CD4-positive, CD25-positive, alpha-beta regulatory T cell (primary cell): ENCODE data around the gene GRIA2. TPM values are rescaled to one million over a fixed set of nuclear protein-coding genes. Genes with fewer than 3 reads are reported as not detected.

Source experiments
- ATAC-seq, 2 donors: fragments of 150-1000 bp; cut with Tn5 transposase; one replicate each; pipeline ENCODE4 v1.10.0; 2021; ENCODE audit warnings: low read depth in 2 of 2, moderate number of reproducible peaks in 2 of 2, moderate library complexity in 1 of 2
- DNase-seq, 3 donors: peaks; one replicate each; pipeline versions ENCODE4 v3.0.0 to v3.0.0-alpha.2; 2012 to 2022; ENCODE audit warnings: mixed read lengths in 1 of 3
- H3K27ac ChIP-seq: one replicate; pipeline ENCODE4 v1.7.0; 2013; ENCODE audit warnings: mild to moderate bottlenecking, low read length; ENCODE audit not compliant: insufficient read depth, poor library complexity, severe bottlenecking
- H3K27me3 ChIP-seq: one replicate; pipeline ENCODE4 v1.7.0; 2013; ENCODE audit warnings: low read length; ENCODE audit not compliant: control insufficient read depth, insufficient read depth
- H3K36me3 ChIP-seq: one replicate; pipeline ENCODE4 v1.7.0; 2013; ENCODE audit warnings: mild to moderate bottlenecking, low read length, moderate library complexity; ENCODE audit not compliant: control insufficient read depth, insufficient read depth
- H3K4me1 ChIP-seq: 2 replicates; pipeline ENCODE4 v1.7.0; 2013; ENCODE audit warnings: mild to moderate bottlenecking, low read length; ENCODE audit not compliant: insufficient read depth, control insufficient read depth, poor library complexity, severe bottlenecking
- H3K4me3 ChIP-seq: one replicate; pipeline ENCODE4 v1.7.0; 2013; ENCODE audit warnings: low read depth, mild to moderate bottlenecking, low read length, moderate library complexity
- H3K9me3 ChIP-seq, 2 experiments: 1 replicate in 1 of 2; 2 replicates in 1 of 2; pipeline ENCODE4 v1.7.0; 2013; ENCODE audit warnings: low read length in 2 of 2, mild to moderate bottlenecking in 1 of 2, moderate library complexity in 1 of 2; ENCODE audit not compliant: control insufficient read depth in 2 of 2
- H3K27ac Mint-ChIP-seq, 3 donors: one replicate each; pipeline ENCODE4 v1.8.0; 2020 to 2022; ENCODE audit warnings: mild to moderate bottlenecking in 3 of 3, mixed read lengths in 3 of 3, moderate library complexity in 2 of 3
- H3K27me3 Mint-ChIP-seq: one replicate; pipeline ENCODE4 v1.8.0; 2022; ENCODE audit warnings: mild to moderate bottlenecking, mixed read lengths
- H3K36me3 Mint-ChIP-seq: one replicate; pipeline ENCODE4 v1.8.0; 2020; ENCODE audit warnings: mixed read lengths
- H3K4me1 Mint-ChIP-seq, 4 donors: one replicate each; pipeline ENCODE4 v1.8.0; 2020 to 2022; ENCODE audit warnings: mixed read lengths in 4 of 4, mild to moderate bottlenecking in 1 of 4
- H3K4me3 Mint-ChIP-seq, 4 donors: one replicate each; pipeline ENCODE4 v1.8.0; 2020 to 2022; ENCODE audit warnings: mild to moderate bottlenecking in 4 of 4, mixed read lengths in 4 of 4, moderate library complexity in 3 of 4
- H3K9me3 Mint-ChIP-seq, 7 donors: one replicate each; pipeline ENCODE4 v1.8.0; 2020 to 2022; ENCODE audit warnings: mixed read lengths in 7 of 7, mild to moderate bottlenecking in 3 of 7, moderate library complexity in 2 of 7
- polyA plus RNA-seq, 4 donors: library from polyadenylated mRNA; unstranded; fragments of 300-500 nt; fragmentation: Illumina TruSeq; gene quantifications; one replicate each; pipeline ENCODE4 v1.2.3, GENCODE V29; 2021
- total RNA-seq: library from RNA; stranded (reverse); gene quantifications from one replicate; pipeline ENCODE4 v1.2.3, GENCODE V29; 2022

The GRIA2 gene
- total and polyA plus RNA-seq, 5 donors from 2014 or later: not detected

DNA sequence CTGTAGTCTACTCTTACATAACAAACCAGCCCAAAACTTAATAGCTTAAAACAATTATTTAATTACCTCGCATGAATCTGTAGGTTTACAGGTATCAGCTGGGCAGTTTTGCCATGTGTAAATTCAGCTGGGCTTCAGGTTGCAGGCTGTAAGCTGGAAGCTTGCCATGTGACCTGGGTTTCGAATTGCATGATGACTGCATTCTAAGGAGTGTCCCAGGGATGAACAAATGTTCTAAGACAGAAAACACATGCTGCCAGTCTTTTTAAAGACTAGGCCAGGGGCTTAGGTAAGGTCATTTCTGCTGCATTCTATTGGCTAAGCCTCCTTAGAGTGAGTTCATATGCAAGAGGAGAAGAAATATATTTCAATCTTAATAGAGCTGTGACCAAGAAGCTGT lies 44.8 kb downstream of the GRIA2 start:
- DNase-seq: no peak
- no peaks in the 10 kb centered on the region for H3K36me3 Mint-ChIP-seq
- H3K9me3 ChIP-seq: peaks cover 0 to 7% of the 10 kb centered on the region in 2 experiments
- no peaks in the 10 kb centered on the region for H3K27me3 Mint-ChIP-seq
- H3K27me3 ChIP-seq: no peaks in the 10 kb centered on the region
- no peak for ATAC-seq
- H3K4me3 Mint-ChIP-seq: no peak overlapping the region
- H3K4me3 ChIP-seq: no peak overlapping the region
- no peak overlapping the region for H3K27ac Mint-ChIP-seq
- H3K4me1 Mint-ChIP-seq: no peaks in the 10 kb centered on the region
- H3K27ac ChIP-seq: no peak overlapping the region
- no peaks in the 10 kb centered on the region for H3K4me1 ChIP-seq
- H3K36me3 ChIP-seq: no peaks in the 10 kb centered on the region
- peaks cover 0 to 17% (median 5%) of the 10 kb centered on the region in 7 donors for H3K9me3 Mint-ChIP-seq

DNA sequence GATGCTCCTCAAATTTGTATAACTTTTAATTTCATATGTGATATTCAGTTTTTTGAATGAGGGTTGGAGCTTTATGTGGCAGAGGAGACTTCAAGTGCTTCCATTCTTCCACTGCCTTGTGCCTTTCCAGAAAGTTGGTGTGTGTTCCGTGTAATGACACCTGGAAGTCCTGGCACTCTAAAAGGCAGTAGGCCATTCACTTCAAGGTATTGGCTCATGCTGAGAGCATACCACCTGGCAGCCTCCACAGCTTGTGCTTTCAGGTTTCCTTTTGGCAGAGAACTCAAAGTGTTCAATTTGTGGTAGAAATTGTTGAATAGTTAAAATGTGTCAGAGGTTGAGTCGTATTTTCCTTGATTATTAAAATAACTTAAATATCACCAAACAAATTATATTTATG lies 49.6 kb downstream of the GRIA2 start:
- no peak overlapping the region for H3K4me3 ChIP-seq
- Mint-ChIP-seq H3K27me3 (no peaks in the 10 kb centered on the region), H3K36me3 (no peaks in the 10 kb centered on the region), H3K4me3 (no peak overlapping the region), H3K9me3 (peaks cover 2 to 23% (median 8%) of the 10 kb centered on the region in 7 donors), H3K27ac (no peak overlapping the region), H3K4me1 (no peaks in the 10 kb centered on the region)
- H3K27me3 ChIP-seq: no peaks in the 10 kb centered on the region
- H3K27ac ChIP-seq: no peak overlapping the region
- ATAC-seq (no peak), DNase-seq (no peak)
- no peaks in the 10 kb centered on the region for H3K4me1 ChIP-seq
- H3K9me3 ChIP-seq: no peaks in the 10 kb centered on the region
- no peaks in the 10 kb centered on the region for H3K36me3 ChIP-seq

- no peaks in the 10 kb centered on the region for H3K9me3 ChIP-seq
- Mint-ChIP-seq H3K27me3 (no peaks in the 10 kb centered on the region), H3K4me3 (no peak overlapping the region), H3K36me3 (no peaks in the 10 kb centered on the region), H3K27ac (no peak overlapping the region), H3K4me1 (no peaks in the 10 kb centered on the region), H3K9me3 (peaks cover 2 to 23% (median 8%) of the 10 kb centered on the region in 7 donors)
- H3K27ac ChIP-seq: no peak overlapping the region
- H3K27me3 ChIP-seq: no peaks in the 10 kb centered on the region
- H3K36me3 ChIP-seq: no peaks in the 10 kb centered on the region
- H3K4me1 ChIP-seq: no peaks in the 10 kb centered on the region
- no peak overlapping the region for H3K4me3 ChIP-seq
- DNase-seq (no peak), ATAC-seq (no peak)
Observed at GRCh38 chr4:157270552-157270951, 50.0 kb downstream of the GRIA2 start.

DNA sequence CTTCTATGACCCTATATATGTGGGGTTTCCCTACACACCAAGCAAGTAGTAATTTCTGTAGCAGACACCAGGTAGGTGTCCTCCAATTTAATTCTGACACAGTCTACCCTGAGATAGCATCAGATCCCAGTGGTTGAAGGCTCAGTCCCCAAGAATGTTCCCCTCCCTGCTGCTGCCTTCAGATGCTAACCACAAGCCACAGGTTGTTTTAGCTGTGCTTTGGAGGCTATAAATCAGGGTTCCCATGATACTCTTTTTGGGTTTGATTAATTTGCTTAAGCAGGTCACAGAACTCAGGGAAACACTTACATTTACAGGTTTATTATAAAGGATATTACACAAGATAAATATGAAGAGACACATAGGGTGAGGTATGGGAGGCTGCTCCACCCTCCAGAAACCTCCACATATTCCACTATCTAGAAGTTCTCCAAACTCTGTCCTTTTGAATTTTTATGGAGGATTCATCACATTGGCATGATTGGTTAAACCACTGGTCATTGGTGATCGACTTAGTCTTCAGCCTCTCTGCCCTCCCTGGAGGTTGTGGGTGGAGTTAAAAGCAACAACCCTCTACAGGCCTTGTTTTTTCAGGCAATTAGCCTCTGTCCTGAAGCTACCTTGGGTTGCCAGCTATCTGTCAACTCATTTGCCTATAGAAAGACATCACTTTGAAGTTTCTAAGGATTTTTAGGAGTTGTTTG lies 50.8 kb downstream of the GRIA2 start:
- Mint-ChIP-seq H3K27ac (no peak overlapping the region), H3K4me3 (no peak overlapping the region), H3K36me3 (no peaks in the 10 kb centered on the region), H3K27me3 (no peaks in the 10 kb centered on the region), H3K9me3 (peaks cover 2 to 22% (median 7%) of the 10 kb centered on the region in 7 donors), H3K4me1 (no peaks in the 10 kb centered on the region)
- ATAC-seq: no peak
- DNase-seq: no peak
- no peaks in the 10 kb centered on the region for H3K36me3 ChIP-seq
- H3K4me3 ChIP-seq: no peak overlapping the region
- H3K27ac ChIP-seq: no peak overlapping the region
- no peaks in the 10 kb centered on the region for H3K9me3 ChIP-seq
- no peaks in the 10 kb centered on the region for H3K4me1 ChIP-seq
- H3K27me3 ChIP-seq: no peaks in the 10 kb centered on the region

- H3K4me3 ChIP-seq: no peak overlapping the region
Observed at GRCh38 chr4:157280673-157281072, 60.1 kb downstream of the GRIA2 start.

DNA sequence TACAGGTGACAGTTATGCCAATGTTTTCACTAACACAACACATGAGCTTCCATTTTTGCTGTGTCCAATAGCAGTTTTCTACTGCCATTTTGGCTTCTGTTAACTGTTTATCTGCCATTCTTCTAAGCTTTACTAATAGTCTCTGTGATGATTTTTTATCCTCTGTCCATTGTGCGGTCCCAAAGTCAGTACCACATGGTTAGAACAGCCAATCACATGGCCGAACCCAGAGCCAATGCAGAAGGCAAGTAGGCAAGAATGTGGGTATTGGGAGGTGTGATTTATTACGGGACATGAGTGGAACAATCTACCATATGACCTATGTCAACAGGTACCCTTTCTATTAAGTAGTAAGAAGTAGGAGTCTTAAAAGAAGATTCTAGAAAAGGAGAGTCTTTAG lies 61.5 kb downstream of the GRIA2 start:
- Mint-ChIP-seq H3K36me3 (no peaks in the 10 kb centered on the region), H3K9me3 (peaks cover 0 to 13% (median 6%) of the 10 kb centered on the region in 7 donors), H3K27ac (no peak overlapping the region), H3K4me3 (no peak overlapping the region), H3K4me1 (no peaks in the 10 kb centered on the region), H3K27me3 (no peaks in the 10 kb centered on the region)
- ATAC-seq: no peak
- H3K27ac ChIP-seq: no peak overlapping the region
- DNase-seq: no peak
- H3K36me3 ChIP-seq: no peaks in the 10 kb centered on the region
- H3K4me3 ChIP-seq: no peak overlapping the region
- no peaks in the 10 kb centered on the region for H3K27me3 ChIP-seq
- no peaks in the 10 kb centered on the region for H3K4me1 ChIP-seq
- H3K9me3 ChIP-seq: no peaks in the 10 kb centered on the region

More at GRCh38 chr4:157280673-157281072, 60.1 kb downstream of the GRIA2 start:
- Mint-ChIP-seq H3K27ac (no peak overlapping the region), H3K36me3 (no peaks in the 10 kb centered on the region), H3K4me3 (no peak overlapping the region), H3K27me3 (no peaks in the 10 kb centered on the region), H3K4me1 (no peaks in the 10 kb centered on the region), H3K9me3 (peaks cover 0 to 19% (median 7%) of the 10 kb centered on the region in 7 donors)
- no peak for ATAC-seq
- Histone ChIP-seq H3K36me3 (no peaks in the 10 kb centered on the region), H3K9me3 (no peaks in the 10 kb centered on the region), H3K27me3 (no peaks in the 10 kb centered on the region), H3K27ac (no peak overlapping the region), H3K4me1 (no peaks in the 10 kb centered on the region)
- no peak for DNase-seq

GRCh38 chr4:157287445-157287844 lies 66.9 kb downstream of the GRIA2 start:
- Mint-ChIP-seq H3K4me3 (no peak overlapping the region), H3K27me3 (no peaks in the 10 kb centered on the region), H3K4me1 (no peaks in the 10 kb centered on the region), H3K27ac (no peak overlapping the region), H3K9me3 (peaks cover 0 to 10% (median 2%) of the 10 kb centered on the region in 7 donors), H3K36me3 (no peaks in the 10 kb centered on the region)
- Histone ChIP-seq H3K9me3 (no peaks in the 10 kb centered on the region), H3K27ac (no peak overlapping the region), H3K27me3 (no peaks in the 10 kb centered on the region), H3K4me1 (no peaks in the 10 kb centered on the region), H3K4me3 (no peak overlapping the region), H3K36me3 (no peaks in the 10 kb centered on the region)
- no peak for ATAC-seq
- no peak for DNase-seq

GRCh38 chr4:157290622-157291021 lies 70.1 kb downstream of the GRIA2 start:
- Mint-ChIP-seq H3K4me3 (no peak overlapping the region), H3K4me1 (no peaks in the 10 kb centered on the region), H3K36me3 (no peaks in the 10 kb centered on the region), H3K9me3 (peaks cover 0 to 9% (median 2%) of the 10 kb centered on the region in 7 donors), H3K27me3 (no peaks in the 10 kb centered on the region), H3K27ac (no peak overlapping the region)
- Histone ChIP-seq H3K4me1 (no peaks in the 10 kb centered on the region), H3K36me3 (no peaks in the 10 kb centered on the region), H3K9me3 (no peaks in the 10 kb centered on the region), H3K27ac (no peak overlapping the region), H3K27me3 (no peaks in the 10 kb centered on the region), H3K4me3 (no peak overlapping the region)
- DNase-seq: no peak
- no peak for ATAC-seq
